C4-2B (cell line): ENCODE results near the gene DEFB114.
"Not testable (repeated sequence)": the region's sequence is repeated elsewhere in the genome, so short reads cannot be mapped to it uniquely, and the experiment has no call there.

ENCODE experiments used
- H3K27ac ChIP-seq: fragments of 450-650 bp; 2 replicates; pipeline ENCODE4 v1.5.1; 2017
- ZFX ChIP-seq: fragments of 450-650 bp; IDR thresholded peaks from 2 replicates; pipeline ENCODE4 v1.6.1; 2017
- TF ChIP-seq, protein P1 (sequence below): fragments of 450-650 bp; conservative IDR thresholded peaks from 2 replicates; pipeline ENCODE4 v1.5.1; 2017; ENCODE audit warnings: mild to moderate bottlenecking

The DEFB114 gene

DNA sequence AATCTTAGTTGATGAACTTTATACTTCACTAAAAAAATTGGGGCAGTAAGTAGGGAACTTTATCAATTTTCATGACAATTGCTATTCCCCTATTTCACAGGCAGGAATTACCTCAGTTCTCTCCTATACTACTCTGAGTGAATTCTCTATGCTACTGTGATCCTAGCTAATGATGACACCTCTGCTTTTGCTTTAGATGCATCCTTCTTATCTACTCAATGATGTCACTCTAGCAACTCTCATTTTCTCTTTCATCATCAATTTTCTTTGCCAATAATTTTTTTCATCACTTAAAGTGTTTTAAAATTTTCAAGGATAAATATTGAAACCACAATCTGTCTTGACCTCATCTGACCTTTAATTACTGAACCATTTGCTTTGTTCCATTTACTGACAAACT lies 8.1 kb downstream of the DEFB114 start:
- no peak overlapping the region for H3K27ac ChIP-seq
- TF ChIP-seq ZFX, result no peak
- TF ChIP-seq, protein P1, sequence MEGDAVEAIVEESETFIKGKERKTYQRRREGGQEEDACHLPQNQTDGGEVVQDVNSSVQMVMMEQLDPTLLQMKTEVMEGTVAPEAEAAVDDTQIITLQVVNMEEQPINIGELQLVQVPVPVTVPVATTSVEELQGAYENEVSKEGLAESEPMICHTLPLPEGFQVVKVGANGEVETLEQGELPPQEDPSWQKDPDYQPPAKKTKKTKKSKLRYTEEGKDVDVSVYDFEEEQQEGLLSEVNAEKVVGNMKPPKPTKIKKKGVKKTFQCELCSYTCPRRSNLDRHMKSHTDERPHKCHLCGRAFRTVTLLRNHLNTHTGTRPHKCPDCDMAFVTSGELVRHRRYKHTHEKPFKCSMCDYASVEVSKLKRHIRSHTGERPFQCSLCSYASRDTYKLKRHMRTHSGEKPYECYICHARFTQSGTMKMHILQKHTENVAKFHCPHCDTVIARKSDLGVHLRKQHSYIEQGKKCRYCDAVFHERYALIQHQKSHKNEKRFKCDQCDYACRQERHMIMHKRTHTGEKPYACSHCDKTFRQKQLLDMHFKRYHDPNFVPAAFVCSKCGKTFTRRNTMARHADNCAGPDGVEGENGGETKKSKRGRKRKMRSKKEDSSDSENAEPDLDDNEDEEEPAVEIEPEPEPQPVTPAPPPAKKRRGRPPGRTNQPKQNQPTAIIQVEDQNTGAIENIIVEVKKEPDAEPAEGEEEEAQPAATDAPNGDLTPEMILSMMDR, result no peak

GRCh38 chr6:49951926-49952325 lies 12.0 kb downstream of the DEFB114 start:
- no peak for TF ChIP-seq ZFX
- TF ChIP-seq, protein P1, result no peak

GRCh38 chr6:49950415-49950751 lies 13.6 kb downstream of the DEFB114 start:
- TF ChIP-seq, protein P1, result no peak
- TF ChIP-seq ZFX, result no peak
- no peak overlapping the region for H3K27ac ChIP-seq

More at GRCh38 chr6:49951926-49952325, 12.0 kb downstream of the DEFB114 start:
- H3K27ac ChIP-seq, result no peak overlapping the region

- H3K27ac ChIP-seq, result no peak overlapping the region
- TF ChIP-seq ZFX, result no peak
- TF ChIP-seq, protein P1, result no peak
Measured at GRCh38 chr6:49949062-49949461, 14.9 kb downstream of the DEFB114 start.

DNA sequence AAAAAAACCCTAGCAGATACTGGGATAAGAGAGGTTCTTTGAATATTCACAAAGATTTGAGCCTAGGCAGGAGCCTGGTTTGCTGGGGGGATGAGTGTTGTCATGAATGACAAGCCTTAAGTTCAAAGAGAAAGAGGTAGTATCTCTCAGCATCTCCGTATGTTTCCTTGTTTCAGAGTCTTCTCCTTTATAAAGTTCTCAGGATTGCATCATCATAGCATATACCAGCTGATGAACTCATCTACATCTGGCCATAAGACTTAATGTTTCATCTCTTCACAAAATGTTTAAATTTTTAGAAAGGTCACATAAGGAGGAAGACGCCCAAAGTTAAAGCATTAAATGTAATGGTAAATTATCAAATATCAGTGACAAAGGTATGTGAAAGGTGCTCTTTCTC lies 17.1 kb downstream of the DEFB114 start:
- TF ChIP-seq, protein P1, result no peak
- TF ChIP-seq ZFX, result no peak
- no peak overlapping the region for H3K27ac ChIP-seq

GRCh38 chr6:49944068-49944467 lies 19.9 kb downstream of the DEFB114 start:
- H3K27ac ChIP-seq, result not testable (repeated sequence)

DNA sequence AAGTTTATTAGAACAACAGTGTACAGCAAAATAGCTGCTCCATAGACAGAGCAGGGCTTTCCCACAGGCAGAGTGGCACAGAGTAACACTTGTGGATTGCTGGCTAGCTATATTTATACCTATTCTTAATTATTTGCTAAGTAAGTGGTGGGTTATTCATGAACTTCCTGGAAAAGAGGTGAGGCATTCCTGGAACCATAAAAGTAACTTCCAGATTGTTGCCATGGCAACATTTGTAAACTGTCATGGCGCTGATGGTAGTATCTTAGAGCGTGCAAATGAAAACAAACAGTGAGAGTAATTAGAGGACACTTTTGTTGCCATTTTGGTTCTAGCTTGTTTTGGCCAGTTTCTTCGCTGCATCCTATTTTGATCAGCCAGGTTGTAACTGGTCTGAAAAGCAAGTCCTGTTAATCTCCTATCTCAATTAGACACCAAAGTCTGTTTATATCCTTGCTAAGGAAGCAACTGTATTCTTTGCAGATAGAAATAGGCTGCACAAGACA lies 23.9 kb downstream of the DEFB114 start:
- TF ChIP-seq, protein P1, result no peak
- no peak for TF ChIP-seq ZFX
- H3K27ac ChIP-seq, result no peak overlapping the region

DNA sequence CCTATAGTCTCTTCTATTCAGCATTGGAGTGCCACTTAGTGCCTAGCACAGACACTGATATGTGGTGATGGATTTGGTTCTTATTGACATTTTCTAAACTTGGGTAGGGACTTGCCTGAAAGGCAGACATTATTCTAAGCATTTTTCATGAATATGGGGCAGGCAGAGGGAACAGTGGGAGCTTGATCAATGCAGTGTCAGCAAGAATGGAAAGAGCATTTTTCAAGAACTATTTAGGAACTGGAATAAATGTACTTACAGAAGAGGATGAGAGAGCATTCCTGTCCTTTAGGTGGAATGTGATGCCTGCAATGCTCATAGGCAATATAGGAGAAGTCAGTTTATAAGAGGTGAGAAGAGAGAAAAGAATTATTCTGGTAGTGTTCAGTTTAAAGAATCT lies 26.2 kb downstream of the DEFB114 start:
- TF ChIP-seq, protein P1, result no peak
- TF ChIP-seq ZFX, result no peak
- no peak overlapping the region for H3K27ac ChIP-seq
